GM19043 (cell line): ENCODE data around the gene TRAPPC3.

Experiments used
- ATAC-seq: cut with Tn5 transposase; IDR thresholded peaks from one replicate; pipeline ENCODE4 v1.9.1; 2021; ENCODE audit warnings: low read depth; ENCODE audit not compliant: unreplicated experiment

Gene TRAPPC3

DNA sequence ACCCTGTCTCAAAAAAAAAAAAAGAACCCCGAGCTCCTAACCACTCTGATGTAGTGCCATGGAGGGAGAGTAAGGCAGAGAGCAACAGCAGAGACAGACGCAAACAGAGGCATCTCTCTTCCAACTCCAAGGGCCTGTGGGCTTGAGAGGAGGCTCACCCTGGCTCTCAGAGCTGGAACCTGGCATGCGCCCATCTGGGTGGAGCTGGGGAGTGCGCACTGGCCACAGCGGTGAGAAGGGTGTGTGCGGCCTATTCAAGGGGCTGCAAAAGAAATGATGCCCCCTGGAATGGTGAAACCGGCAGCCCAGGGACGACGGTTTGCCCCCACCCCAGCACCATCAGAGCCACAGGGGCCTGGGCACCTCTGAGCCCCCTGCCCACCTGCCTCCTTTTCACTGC is 41.9 kb downstream of the TRAPPC3 start:
- no peak for ATAC-seq

GRCh38 chr1:36106269-36106668 is 43.0 kb downstream of the TRAPPC3 start:
- ATAC-seq, result no peak

DNA sequence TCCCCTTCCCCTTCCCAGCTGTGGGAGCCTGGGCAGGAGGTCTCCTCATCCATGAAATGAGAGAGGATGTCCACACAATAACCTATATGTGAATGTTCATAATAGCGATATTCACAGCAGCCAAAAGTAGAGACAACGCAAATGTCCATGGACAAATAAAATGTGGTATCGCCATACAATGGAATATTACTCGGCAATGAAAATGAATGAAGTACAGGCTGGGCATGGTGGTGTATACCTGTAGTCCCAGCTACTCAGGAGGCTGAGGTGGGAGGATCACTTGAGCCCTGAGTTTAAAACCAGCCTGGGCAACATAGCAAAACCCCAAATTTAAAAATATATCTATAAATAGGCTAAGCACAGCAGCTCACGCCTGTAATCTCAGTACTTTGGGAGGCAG is 47.7 kb downstream of the TRAPPC3 start:
- no peak for ATAC-seq

- ATAC-seq, result no peak
Measured at GRCh38 chr1:36100376-36100775, 48.9 kb downstream of the TRAPPC3 start.

DNA sequence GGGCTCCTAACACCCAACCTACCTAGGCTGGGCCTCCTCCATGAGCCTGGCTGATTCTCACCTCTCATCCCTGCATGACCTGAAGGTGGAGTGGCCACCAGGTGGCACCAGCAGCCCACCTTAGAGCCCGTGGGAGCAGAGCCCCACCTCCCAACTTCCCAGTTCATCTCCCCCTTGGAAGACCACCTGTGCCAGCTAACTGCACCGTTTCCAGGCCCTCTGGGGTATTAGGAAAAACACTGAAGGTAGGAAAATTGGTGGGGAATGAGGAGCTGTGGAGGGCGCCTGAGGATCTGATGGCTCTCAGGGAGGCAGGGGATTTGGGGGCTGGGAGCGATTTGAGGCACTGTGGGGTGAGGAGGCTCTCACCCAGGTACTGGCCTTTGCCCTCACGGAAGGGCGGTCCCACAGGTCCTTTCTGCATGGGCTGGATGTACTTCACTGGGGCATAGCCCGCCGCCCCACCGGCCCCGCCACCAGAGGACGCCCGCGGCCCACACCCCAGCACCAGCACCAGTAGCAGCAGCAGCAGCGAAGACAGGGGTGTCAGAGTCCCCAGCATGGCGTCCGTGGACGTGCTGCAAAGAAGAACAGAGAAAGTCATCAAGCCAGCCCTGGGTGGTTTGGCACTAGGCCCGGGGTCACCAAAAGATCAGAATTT is 49.5 kb downstream of the TRAPPC3 start:
- no peak for ATAC-seq

GRCh38 chr1:36098650-36099365 is 50.5 kb downstream of the TRAPPC3 start:
- no peak for ATAC-seq

- ATAC-seq, result no peak
Measured at GRCh38 chr1:36097693-36098585, 51.3 kb downstream of the TRAPPC3 start.

- no peak for ATAC-seq
Measured at GRCh38 chr1:36096500-36097432, 52.5 kb downstream of the TRAPPC3 start.

GRCh38 chr1:36095760-36096405 is 53.4 kb downstream of the TRAPPC3 start:
- ATAC-seq, result no peak

DNA sequence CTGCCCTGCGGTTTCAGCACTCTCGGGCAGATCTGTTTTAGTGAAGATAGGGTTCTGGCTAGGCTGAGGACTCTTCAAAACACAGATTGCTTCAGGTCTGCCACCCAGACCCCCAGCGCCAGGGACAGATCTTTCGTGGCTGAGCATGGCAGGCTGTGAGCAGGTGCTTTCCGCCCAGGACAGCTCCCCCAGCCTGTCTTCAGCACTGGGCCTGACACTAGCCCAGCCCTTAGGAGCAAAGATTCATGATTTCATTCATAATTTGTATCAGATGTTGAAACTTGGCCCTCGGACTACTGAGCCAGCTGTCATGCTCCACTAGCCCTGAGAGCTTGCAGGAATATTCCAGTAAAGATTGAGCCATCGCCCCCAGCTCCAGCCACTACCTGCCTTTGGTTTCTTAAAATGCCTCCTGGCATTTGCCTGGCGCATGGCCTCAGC is 54.6 kb downstream of the TRAPPC3 start:
- ATAC-seq, result no peak

- ATAC-seq, result no peak
Measured at GRCh38 chr1:36093929-36094328, 55.4 kb downstream of the TRAPPC3 start.

- no peak for ATAC-seq
Measured at GRCh38 chr1:36093226-36093625, 56.1 kb downstream of the TRAPPC3 start.

GRCh38 chr1:36092798-36093185 is 56.5 kb downstream of the TRAPPC3 start:
- no peak for ATAC-seq

DNA sequence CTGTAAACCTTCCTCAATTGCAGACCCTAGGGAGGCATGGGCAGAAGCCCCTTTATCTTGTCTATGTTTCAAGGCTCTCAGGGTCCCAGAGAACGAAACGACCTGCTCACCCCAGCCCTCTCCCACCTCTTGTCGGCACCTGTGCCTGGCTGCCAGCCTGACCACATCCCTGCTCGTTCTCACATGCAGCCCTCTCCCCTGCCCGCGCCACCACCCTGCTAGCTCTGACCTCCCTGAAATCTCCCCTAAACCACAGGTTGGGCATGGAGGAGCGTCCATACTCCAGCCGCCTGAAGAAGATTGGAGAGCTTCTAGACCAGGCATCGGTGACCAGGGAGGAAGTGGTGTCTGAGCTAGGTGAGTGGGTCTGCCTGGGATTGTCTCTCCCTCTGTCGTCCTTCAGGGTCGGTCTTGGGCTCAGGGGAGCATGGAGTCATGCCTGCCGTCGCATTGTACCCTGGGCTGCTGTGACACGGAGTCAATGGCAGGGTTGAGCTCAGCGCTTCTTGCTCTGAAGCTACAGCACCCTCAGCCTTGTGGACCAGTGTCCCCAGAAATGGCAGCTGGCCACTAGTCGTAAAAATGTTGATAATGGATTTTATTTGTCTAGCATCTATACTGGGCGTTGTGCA is 57.0 kb downstream of the TRAPPC3 start:
- ATAC-seq, result no peak

DNA sequence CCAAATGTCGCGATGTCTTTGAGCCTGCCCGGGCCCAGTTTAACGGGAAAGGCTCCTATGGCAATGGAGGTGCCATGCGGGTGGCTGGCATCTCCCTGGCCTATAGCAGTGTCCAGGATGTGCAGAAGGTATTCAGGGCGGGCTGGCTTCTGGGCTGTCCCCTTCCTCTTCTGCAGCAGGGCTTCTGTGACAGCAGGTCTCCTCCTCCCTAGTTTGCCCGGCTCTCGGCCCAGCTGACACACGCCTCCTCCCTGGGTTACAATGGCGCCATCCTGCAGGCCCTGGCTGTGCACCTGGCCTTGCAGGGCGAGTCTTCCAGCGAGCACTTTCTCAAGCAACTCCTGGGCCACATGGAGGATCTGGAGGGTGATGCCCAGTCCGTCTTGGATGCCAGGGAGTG is 57.6 kb downstream of the TRAPPC3 start:
- no peak for ATAC-seq

DNA sequence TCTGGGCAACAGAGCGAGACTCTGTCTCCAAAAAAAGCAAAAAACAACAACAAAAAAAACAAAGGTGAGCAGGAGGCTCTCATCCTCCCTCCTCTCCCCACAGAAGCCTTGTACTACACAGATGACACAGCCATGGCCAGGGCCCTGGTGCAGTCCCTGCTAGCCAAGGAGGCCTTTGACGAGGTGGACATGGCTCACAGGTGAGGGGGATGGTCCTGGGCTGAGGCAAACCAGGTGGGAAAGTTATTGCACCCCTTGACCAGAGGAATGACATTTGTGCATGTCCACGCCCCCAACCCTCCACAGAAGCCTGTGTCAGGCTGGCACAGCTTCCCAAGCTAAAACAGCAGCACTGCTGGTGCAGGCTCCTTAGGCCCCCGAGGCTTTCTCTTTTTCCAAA is 58.1 kb downstream of the TRAPPC3 start:
- no peak for ATAC-seq

- no peak for ATAC-seq
Measured at GRCh38 chr1:36089393-36090121, 59.7 kb downstream of the TRAPPC3 start.

DNA sequence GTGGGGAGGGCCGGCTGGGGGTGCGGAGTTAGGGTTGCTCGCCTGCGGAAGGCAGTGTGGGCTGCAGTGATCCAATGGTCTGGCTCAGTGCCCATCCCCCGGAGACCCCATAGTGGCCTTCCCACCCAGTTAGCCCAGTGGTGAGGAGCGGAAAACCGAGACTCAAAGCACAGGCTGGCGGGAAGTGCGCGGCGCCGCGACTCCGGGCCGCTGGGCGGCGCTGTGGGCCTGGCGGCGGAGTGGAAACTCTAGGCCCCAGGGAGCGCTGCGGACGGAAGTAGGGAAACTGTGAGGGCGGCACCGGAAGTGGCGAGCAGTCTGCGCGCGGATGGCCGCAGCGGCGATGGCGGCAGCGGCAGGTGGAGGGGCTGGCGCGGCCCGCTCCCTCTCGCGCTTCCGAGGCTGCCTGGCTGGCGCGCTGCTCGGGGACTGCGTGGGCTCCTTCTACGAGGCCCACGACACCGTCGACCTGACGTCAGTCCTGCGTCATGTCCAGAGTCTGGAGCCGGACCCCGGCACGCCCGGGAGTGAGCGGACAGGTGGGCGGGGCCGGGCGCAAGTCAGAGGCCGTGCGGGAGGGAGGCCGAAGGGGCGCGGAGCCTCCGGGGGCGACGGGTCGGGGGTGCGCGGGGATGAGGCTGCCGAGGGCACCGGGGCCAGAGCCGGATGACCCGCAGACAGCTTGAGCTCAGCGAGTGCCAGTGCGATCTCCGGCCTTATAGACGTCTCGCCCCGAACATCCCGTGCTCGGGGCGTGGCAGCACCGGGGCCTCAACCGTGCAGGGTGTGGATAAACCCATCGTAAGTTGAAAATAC is 60.5 kb downstream of the TRAPPC3 start, which contains the start of gene ADPRS:
TSS of gene ADPRS (plus strand) at position 316 of the 816 bp plus-strand sequence. CDS start at position 329, 13 bp downstream.
- peak; percentile 80 for ATAC-seq
